ENCODE data around the gene UBTD2.

Gene UBTD2

GRCh38 chr5:172229904-172230303 is 53.7 kb downstream of the UBTD2 start:
- no peak overlapping the region for H3K4me3 ChIP-seq (ENCODE audit: low read depth, low read length)
- H3K36me3 ChIP-seq = peaks cover 9% of the 10 kb centered on the region
- no peaks in the 10 kb centered on the region for H3K9me3 ChIP-seq
- H3K27me3 ChIP-seq = no peaks in the 10 kb centered on the region
- DNase-seq = no peak
- no peak for TF ChIP-seq CTCF (IDR thresholded peaks at IDR 0.05; ENCODE audit: low read depth, low read length)
- H3K4me1 ChIP-seq = no peaks in the 10 kb centered on the region

- H3K36me3 ChIP-seq = peaks cover 3% of the 10 kb centered on the region
- DNase-seq = peak; percentile 19
Observed at GRCh38 chr5:172224996-172225395, 58.6 kb downstream of the UBTD2 start.

GRCh38 chr5:172223901-172224873 is 59.4 kb downstream of the UBTD2 start:
- H3K36me3 ChIP-seq = peaks cover 3% of the 10 kb centered on the region
- peaks cover 10% of the 10 kb centered on the region for H3K4me1 ChIP-seq
- no peak for DNase-seq
- H3K4me3 ChIP-seq (ENCODE audit: low read depth, low read length) = no peak overlapping the region
- TF ChIP-seq CTCF (IDR thresholded peaks at IDR 0.05; ENCODE audit: low read depth, low read length) = no peak
- no peaks in the 10 kb centered on the region; the same call in 1 of the 2 replicates for H3K9me3 ChIP-seq
- H3K27me3 ChIP-seq = no peaks in the 10 kb centered on the region

More at GRCh38 chr5:172224996-172225395, 58.6 kb downstream of the UBTD2 start:
- Histone ChIP-seq H3K4me3 (ENCODE audit: low read depth, low read length) (no peak overlapping the region), H3K9me3 (no peaks in the 10 kb centered on the region), H3K4me1 (peaks cover 4% of the 10 kb centered on the region; the same call in 1 of the 2 replicates), H3K27me3 (no peaks in the 10 kb centered on the region)
- no peak for TF ChIP-seq CTCF (IDR thresholded peaks at IDR 0.05; ENCODE audit: low read depth, low read length)

GRCh38 chr5:172219296-172219695 is 64.3 kb downstream of the UBTD2 start:
- no peak overlapping the region for H3K4me3 ChIP-seq (ENCODE audit: low read depth, low read length)
- no peaks in the 10 kb centered on the region; the same call in 1 of the 2 replicates for H3K9me3 ChIP-seq
- no peak for DNase-seq
- no peak for TF ChIP-seq CTCF (IDR thresholded peaks at IDR 0.05; ENCODE audit: low read depth, low read length)
- H3K27me3 ChIP-seq = no peaks in the 10 kb centered on the region
- peaks cover 9% of the 10 kb centered on the region for H3K4me1 ChIP-seq
- peaks cover 3% of the 10 kb centered on the region for H3K36me3 ChIP-seq

GRCh38 chr5:172216345-172216744 is 67.2 kb downstream of the UBTD2 start:
- Histone ChIP-seq H3K9me3 (no peaks in the 10 kb centered on the region; the same call in 1 of the 2 replicates), H3K4me1 (peaks cover 9% of the 10 kb centered on the region), H3K4me3 (ENCODE audit: low read depth, low read length) (no peak overlapping the region), H3K36me3 (peaks cover 12% of the 10 kb centered on the region), H3K27me3 (no peaks in the 10 kb centered on the region)
- no peak for DNase-seq
- no peak for TF ChIP-seq CTCF (IDR thresholded peaks at IDR 0.05; ENCODE audit: low read depth, low read length)

- Histone ChIP-seq H3K9me3 (no peaks in the 10 kb centered on the region), H3K27me3 (no peaks in the 10 kb centered on the region), H3K4me3 (ENCODE audit: low read depth, low read length) (no peak overlapping the region), H3K4me1 (no peaks in the 10 kb centered on the region), H3K36me3 (peaks cover 26% of the 10 kb centered on the region)
- no peak for DNase-seq
- no peak for TF ChIP-seq CTCF (IDR thresholded peaks at IDR 0.05; ENCODE audit: low read depth, low read length)
Observed at GRCh38 chr5:172213126-172213525, 70.4 kb downstream of the UBTD2 start.
